ENCODE data around the gene LBHD1.

GRCh38 chr11:62682518-62682917 lies 10.5 kb upstream of the LBHD1 start:
- TF ChIP-seq CTCF (IDR thresholded peaks at IDR 0.05) (no peak), POLR2A (IDR thresholded peaks at IDR 0.05) (no peak)

Measured in Peyer's patch (tissue), 4 donors.